HG02642 (cell line): Measurements from ENCODE around the gene TBL1XR1.
A peak's percentile ranks its signal among the peaks of the same experiment; 100 is the strongest.
"Not testable (repeated sequence)": the region's sequence is repeated elsewhere in the genome, so short reads cannot be mapped to it uniquely, and the experiment has no call there.

Experiments used
- ATAC-seq: cut with Tn5 transposase; IDR thresholded peaks from one replicate; pipeline ENCODE4 v1.9.1; 2021; ENCODE audit warnings: mild to moderate bottlenecking; ENCODE audit not compliant: unreplicated experiment, poor library complexity

Gene TBL1XR1

DNA sequence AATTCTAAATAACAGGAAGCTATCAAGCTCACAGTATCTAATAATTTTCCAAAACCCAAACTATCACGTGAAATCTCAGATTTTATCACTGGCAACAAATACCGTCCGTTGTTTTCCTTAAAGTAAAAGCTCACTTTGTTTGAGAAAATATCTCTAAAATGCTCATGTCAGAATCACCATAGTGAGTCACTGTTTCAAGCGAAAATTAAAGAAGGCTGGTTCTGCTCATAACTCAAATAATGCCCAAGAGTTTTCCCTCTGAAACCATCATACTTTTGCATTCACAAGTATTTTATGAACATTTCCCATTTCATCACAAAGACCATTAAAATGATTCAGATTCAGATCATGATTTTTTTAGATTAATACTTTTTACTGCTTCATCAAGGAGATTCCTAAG is 50.6 kb downstream of the TBL1XR1 start:
- no peak for ATAC-seq

DNA sequence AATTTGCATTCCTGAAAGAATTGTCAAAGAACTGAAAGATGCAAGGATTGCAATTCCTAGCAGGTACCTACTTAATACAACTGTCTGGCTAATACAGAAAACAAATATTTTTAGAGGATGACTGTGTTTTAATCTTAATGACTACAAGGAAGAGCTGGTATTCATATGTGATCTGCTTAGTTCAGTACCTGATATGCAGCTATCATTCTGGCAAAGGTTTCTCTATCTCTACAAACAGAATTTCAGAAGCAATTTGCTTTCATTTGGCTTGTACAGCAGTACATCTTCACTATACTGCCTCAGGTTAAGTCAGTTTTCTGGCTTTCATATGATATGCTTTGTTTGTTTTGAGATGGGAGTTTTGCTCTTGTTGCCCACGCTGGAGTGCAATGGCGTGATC is 51.3 kb downstream of the TBL1XR1 start:
- ATAC-seq = no peak

- peak; percentile 25 for ATAC-seq
Observed at GRCh38 chr3:177145381-177145780, 51.9 kb downstream of the TBL1XR1 start.

- peak; percentile 72 for ATAC-seq
Observed at GRCh38 chr3:177144922-177145321, 52.4 kb downstream of the TBL1XR1 start.

DNA sequence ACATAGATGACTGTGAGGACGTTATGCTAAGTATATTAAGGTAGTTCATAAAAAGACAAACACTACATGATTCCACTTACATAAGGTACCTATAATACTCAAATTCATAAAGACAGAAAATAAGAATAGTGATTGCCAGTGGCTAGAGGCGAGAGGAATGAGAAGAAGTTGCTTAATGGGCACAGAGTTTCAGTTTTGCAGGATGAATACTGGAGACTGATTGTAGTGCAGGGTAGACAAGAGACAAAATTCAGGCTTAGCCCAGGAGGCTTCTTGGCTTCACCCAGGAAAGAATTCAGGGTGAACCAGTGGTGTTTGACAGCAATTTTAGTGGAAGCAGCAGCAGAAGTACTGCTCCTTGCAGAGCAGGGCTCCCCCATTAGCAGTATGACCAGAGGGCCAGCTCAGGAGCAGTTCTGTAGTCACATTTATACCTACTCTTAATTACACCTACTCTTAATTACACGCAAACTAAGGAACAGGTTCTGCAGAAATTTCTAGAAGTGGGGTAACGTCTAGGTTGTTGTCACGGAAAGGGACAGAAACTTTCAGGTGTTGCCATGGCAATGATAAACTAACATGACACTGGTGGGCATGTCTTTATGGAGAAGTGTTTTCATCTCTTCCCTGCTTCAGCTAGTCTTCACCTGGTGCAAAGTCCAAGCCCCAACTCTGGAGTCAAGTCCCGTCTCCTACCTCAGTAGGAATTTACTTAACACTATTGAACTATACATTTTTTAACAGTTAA is 55.2 kb downstream of the TBL1XR1 start:
- no peak for ATAC-seq

DNA sequence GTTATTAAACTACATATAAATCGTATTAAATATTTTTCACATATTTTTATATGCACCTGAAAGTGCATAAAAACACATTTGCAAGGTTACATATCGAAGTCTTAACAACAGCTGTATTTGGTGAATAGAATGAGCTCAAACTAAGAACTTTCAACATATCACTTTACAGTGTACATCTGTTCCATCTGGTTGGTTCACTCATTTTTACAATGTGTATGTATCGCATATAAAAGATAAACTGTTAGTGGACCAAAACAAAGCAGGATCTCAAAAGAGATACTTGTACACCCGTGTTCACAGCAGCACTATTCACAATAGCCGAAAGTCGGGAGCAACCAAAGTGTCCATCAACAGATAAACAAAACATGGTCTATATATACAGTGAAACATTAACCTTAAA is 55.8 kb downstream of the TBL1XR1 start:
- no peak for ATAC-seq

DNA sequence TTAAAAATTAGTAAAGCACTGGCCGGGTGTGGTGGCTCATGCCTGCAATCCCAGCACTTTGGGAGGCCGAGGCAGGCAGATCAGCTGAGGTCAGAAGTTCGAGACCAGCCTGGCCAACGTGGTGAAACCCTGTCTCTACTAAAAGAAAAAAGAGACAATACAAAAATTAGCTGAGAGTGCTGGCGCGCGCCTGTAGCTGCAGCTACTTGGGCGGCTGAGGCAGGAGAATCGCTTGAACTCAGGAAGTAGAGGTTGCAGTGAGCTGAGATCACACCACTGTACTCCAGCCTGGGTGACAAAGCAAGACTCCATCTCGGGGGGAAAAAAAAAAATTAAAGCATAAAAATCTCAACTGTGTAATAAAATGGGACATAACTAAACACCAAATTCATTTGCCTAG is 58.1 kb downstream of the TBL1XR1 start:
- ATAC-seq = not testable (repeated sequence)

DNA sequence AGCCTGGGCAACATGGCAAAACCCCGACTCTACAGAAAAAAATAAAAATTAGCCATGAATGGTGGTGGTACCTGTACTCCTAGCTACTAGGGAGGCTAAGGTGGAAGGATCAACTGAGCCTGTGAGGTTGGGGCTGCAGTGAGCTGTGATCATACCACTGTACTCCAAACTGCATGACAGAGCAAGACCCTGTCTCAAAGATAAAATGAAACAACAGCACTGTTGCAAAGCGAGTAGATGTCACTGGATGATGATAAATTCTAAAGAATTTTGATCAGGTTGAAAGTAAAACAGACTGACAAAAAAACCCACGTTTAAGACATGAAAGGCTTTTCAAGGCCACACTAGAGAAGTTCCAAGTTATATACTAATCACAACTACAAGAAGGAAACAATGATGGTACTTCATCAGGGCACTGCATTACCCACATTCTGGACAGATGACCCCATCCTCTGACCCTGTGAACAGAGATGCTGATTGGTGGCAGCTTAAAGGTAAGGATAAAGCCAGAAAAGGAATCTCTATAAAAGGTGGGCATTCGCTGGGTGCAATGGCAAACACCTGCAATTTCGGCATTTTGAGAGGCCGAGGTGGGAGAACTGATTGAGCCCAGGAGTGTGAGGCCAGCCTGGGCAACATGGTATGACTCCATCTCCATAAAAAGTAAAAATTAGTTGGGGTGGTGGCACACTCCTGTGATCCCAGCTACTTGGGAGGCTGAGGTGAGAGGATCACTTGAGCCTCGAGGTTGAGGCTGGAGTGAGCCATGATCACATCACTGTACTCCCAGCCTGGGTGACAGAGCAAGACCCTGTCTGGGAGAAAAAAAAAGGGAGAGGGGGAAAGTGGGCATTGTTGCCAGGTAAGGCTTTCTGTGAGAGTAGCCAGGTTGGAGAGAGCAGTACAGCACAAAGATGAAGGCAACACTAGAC is 59.2 kb downstream of the TBL1XR1 start:
- no peak for ATAC-seq

DNA sequence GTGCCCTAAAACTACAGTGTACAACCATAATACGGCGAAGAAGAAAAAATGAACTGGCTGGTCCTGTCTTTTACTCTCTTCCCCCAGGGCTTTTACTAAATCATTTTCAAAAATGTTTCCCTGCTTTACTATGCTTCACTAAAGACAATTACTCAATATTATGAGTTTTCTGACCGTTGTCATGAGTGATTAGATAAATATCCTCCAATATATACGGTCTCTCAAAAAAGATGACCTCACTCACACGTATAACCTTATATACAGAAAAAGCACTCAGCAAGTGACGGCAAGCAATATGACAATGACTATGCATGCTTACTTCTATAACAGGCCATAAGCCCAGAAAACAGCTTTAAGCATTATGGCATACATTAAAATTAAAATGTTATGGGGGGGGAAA is 60.5 kb downstream of the TBL1XR1 start:
- no peak for ATAC-seq

DNA sequence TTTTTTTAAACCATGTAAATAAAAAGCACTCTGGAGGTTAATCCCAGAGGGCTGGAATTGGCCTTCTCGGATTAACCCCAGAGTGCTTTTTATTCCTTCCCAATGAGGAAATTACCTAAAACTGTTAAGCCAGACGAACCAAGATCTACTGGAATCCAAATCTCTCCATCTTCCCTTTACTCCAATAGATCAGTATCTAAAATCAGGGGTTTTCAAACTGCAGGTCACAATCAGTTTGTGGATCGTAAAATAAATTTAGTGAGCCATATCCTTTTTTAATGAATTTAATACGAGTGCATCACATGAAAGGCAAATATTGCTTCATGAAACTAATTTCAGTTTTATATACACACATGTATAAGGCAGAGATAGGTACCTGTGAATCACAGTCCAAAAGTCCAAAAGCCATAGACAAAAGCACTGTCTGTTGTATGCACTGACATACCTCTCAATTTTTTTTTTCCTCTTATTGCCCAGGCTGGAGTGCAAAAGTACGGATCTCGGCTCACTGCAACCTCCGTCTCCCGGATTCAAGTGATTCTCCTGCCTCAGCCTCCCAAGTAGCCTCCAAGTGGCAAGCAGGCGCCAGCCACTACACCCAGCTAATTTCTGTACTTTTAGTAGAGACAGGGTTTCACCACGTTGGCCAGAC is 61.3 kb downstream of the TBL1XR1 start:
- ATAC-seq = no peak

- no peak for ATAC-seq
Observed at GRCh38 chr3:177134816-177135210, 62.5 kb downstream of the TBL1XR1 start.

- no peak for ATAC-seq
Observed at GRCh38 chr3:177133860-177134815, 63.1 kb downstream of the TBL1XR1 start.

DNA sequence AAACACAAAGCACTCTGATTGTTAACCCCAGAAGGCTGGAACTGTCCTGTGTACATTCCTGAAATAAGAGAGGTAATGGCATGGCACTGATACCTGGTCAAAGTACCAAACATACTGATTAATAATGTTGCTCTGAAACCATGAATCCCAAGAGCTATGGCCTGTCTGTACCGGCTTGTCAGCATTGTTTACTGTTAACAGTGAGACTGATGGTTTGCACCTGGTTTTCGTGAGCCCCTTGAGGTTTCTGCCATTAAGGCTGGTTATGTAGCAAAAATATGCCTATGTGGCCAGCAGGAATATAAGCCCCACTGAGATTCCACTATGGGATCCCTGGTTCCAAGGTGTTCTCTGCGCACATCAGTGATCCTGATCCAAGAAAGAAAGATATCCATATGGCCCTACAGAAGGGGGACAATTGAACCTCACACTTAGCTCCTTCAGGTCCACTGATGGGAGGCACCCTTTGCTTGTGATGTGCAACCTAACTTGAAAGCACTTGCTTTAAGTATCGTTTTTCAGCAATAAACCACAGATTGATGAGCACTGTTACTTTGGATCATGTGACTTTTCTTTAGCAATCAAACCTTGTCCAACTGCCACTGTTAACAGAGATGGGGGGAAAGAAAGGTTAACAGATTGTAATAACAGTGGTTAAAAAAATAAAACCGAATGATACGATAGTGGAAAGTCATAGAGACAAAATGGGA is 65.2 kb downstream of the TBL1XR1 start:
- no peak for ATAC-seq

DNA sequence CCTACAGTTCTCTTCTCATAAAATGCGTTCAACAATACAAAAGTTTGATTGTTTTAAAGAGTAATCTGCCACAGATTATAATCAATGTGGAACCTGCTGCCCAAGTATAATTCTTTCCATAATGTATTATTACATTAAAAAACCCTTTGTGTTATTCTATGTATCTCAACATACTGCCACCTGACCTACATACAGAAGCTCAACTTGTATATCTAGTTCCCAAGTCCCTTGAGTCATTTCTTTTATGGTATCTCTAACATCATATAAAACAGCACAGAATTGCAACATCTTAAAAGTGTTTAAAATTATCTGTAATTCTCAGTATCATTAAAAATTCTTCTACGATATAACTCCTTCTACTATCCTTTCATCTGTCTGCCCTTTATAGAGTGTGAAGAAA is 70.3 kb downstream of the TBL1XR1 start:
- ATAC-seq = no peak

GRCh38 chr3:177126015-177126773 is 71.1 kb downstream of the TBL1XR1 start:
- ATAC-seq = no peak

GRCh38 chr3:177124882-177125281 is 72.4 kb downstream of the TBL1XR1 start:
- no peak for ATAC-seq

DNA sequence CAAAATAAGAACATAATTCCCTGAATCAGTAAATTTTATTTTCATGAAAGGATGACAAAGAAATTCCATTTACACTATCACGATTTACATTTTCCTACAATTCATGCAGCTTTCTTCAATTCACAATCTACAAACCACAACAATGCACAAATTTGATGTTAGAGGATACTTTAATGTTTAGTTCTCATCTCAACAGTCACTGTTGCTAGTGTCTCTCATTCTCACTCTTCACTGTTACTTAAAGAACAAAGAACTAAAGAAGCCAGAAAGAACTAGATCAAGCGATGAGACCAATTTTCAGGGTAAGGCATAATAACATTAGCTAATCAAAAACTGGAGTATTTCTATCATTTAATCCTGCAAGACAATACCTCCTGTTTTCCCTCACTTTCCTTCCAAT is 73.5 kb downstream of the TBL1XR1 start:
- no peak for ATAC-seq

DNA sequence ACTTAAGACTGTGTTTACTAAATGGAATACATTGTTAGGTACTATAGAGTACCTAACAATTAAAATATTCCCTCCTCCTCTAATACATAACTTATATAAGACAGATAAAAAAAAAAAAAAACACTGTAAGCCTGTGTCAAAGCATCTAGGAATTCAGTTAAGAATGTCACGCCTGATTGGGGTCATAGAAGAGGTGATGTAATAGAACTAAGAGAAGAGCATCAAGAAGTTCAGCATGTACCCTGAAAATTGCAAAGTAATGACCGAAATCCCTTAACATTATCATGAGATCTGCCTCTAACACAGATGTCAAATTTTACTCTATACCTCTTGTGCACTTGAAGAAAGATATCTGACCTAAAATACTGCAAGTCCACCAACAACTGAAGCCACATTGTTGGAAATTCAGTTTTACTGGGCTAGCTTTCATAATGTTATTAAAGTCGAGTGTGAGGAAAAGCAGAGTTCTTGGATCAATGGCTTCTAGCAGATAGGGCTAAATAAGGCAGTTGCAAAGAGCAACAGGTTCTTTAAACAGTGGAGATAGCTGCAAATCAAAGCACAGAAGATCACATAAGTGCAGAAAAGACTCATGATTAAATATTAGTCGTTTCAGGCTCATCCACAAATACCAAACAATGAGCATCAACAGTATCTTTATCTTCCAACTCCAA is 75.0 kb downstream of the TBL1XR1 start:
- ATAC-seq = no peak
